Fibroblast of villous mesenchyme (primary cell): ENCODE data around the gene HOXB2. TPM values are rescaled to one million over a fixed set of nuclear protein-coding genes. Genes with fewer than 3 reads are reported as not detected.
"Not testable (repeated sequence)": the region's sequence is repeated elsewhere in the genome, so short reads cannot be mapped to it uniquely, and the experiment has no call there.

Source experiments
- DNase-seq: peaks from one replicate; pipeline ENCODE4 v3.0.0-alpha.2; 2010; ENCODE audit warnings: low read depth
- H3K4me3 ChIP-seq: 2 replicates; pipeline ENCODE4 v1.5.1; 2011; ENCODE audit warnings: low read depth, mild to moderate bottlenecking, low read length
- CTCF ChIP-seq: IDR thresholded peaks from 2 replicates; pipeline ENCODE4 v1.5.1; 2012; ENCODE audit warnings: low read depth, mild to moderate bottlenecking, low read length; ENCODE audit not compliant: insufficient read depth
- total RNA-seq: library from RNA; depleted of rRNA; stranded (reverse); fragments of >200 nt; gene quantifications from 2 replicates; pipeline ENCODE4 v1.2.3, GENCODE V29; 2012

The HOXB2 gene
- total RNA-seq, 1 donor, result 4.3 TPM

- DNase-seq, result peak; percentile 52
- no peak for TF ChIP-seq CTCF
Measured at GRCh38 chr17:48513097-48513496, 31.8 kb downstream of the HOXB2 start.

GRCh38 chr17:48510761-48511604, 33.9 kb downstream of the HOXB2 start:
- peak; percentile 70 for DNase-seq
- H3K4me3 ChIP-seq, result no peak overlapping the region
- TF ChIP-seq CTCF, result no peak

More at GRCh38 chr17:48513097-48513496, 31.8 kb downstream of the HOXB2 start:
- no peak overlapping the region for H3K4me3 ChIP-seq

GRCh38 chr17:48510381-48510760, 34.5 kb downstream of the HOXB2 start:
- no peak for TF ChIP-seq CTCF
- no peak for DNase-seq
- H3K4me3 ChIP-seq, result no peak overlapping the region

GRCh38 chr17:48509708-48510107, 35.2 kb downstream of the HOXB2 start:
- DNase-seq, result not testable (repeated sequence)

GRCh38 chr17:48506246-48506645, 38.7 kb downstream of the HOXB2 start:
- no peak overlapping the region for H3K4me3 ChIP-seq
- no peak for DNase-seq
- no peak for TF ChIP-seq CTCF

More at GRCh38 chr17:48509708-48510107, 35.2 kb downstream of the HOXB2 start:
- not testable (repeated sequence) for H3K4me3 ChIP-seq

GRCh38 chr17:48505788-48506187, 39.1 kb downstream of the HOXB2 start:
- peak; percentile 84 for DNase-seq
- no peak overlapping the region for H3K4me3 ChIP-seq
- TF ChIP-seq CTCF, result no peak

GRCh38 chr17:48504953-48505352, 40.0 kb downstream of the HOXB2 start:
- DNase-seq, result no peak
- TF ChIP-seq CTCF, result no peak
- H3K4me3 ChIP-seq, result no peak overlapping the region
